B cell (primary cell): ENCODE results near the gene PRDM10. TPM values are rescaled to one million over a fixed set of nuclear protein-coding genes. Genes with fewer than 3 reads are reported as not detected.

Source experiments
- ATAC-seq: fragments of 200-7000 bp; cut with Tn5 transposase; one replicate; pipeline ENCODE4 v1.10.0; 2021; ENCODE audit warnings: low read depth, mild to moderate bottlenecking, moderate number of reproducible peaks, moderate library complexity
- CTCF ChIA-PET: fragments of 350-600 bp; sonication (Branson Sonifier 250); formaldehyde crosslinking; loops from one replicate; lab custom pipeline; 2021; ENCODE audit warnings: antibody characterized with exemption, inconsistent platforms; lab: Charles Lee
- POLR2A ChIA-PET: fragments of 350-600 bp; sonication (Branson Sonifier 250); formaldehyde crosslinking; loops from one replicate; lab custom pipeline; 2021; ENCODE audit warnings: antibody characterized with exemption; lab: Charles Lee
- DNase-seq: peaks from one replicate; pipeline ENCODE4 v3.0.0; 2013
- H2AFZ ChIP-seq: 2 replicates; pipeline ENCODE4 v1.6.1; 2012; ENCODE audit warnings: mild to moderate bottlenecking, low read depth, low read length; ENCODE audit not compliant: insufficient read depth, poor library complexity, severe bottlenecking
- H3K27ac ChIP-seq, 2 donors: 1 replicate in 1 of 2; 2 replicates in 1 of 2; pipeline ENCODE4 v1.5.1; 2012 to 2013; ENCODE audit warnings: low read length in 2 of 2, mild to moderate bottlenecking in 2 of 2, moderate library complexity in 1 of 2
- H3K27me3 ChIP-seq, 4 experiments: fragments of 200-600 bp in 1 of 4; sonication (generic) in 1 of 4; replicated peaks in 1 of 4; 1 replicate in 2 of 4; 2 replicates in 2 of 4; pipeline versions ENCODE4 v1.6.1 to v1.7.0; 2013 to 2016; ENCODE audit warnings: low read length in 3 of 4, mild to moderate bottlenecking in 2 of 4, mixed read lengths in 1 of 4, moderate library complexity in 1 of 4; ENCODE audit not compliant: insufficient read depth in 4 of 4, control insufficient read depth in 3 of 4; ENCODE audit errors: control extremely low read depth in 1 of 4
- H3K36me3 ChIP-seq, 2 experiments: replicated peaks in 1 of 2; 1 replicate in 1 of 2; 2 replicates in 1 of 2; pipeline versions ENCODE4 v1.6.1 to v1.7.1; 2013; ENCODE audit warnings: low read length in 1 of 2; ENCODE audit not compliant: insufficient read depth in 2 of 2, control insufficient read depth in 1 of 2; ENCODE audit errors: control extremely low read depth in 1 of 2, extremely low read depth in 1 of 2
- H3K4me1 ChIP-seq, 2 donors: fragments of 200-600 bp in 1 of 2; sonication (generic) in 1 of 2; 1 replicate in 1 of 2; 2 replicates in 1 of 2; pipeline versions ENCODE4 v1.5.1 to v1.6.1; 2013 to 2017; ENCODE audit warnings: low read length in 2 of 2; ENCODE audit not compliant: control insufficient read depth in 2 of 2, insufficient read depth in 2 of 2
- H3K4me2 ChIP-seq: replicated peaks from 2 replicates; pipeline ENCODE3; 2012; ENCODE audit warnings: mild to moderate bottlenecking, low read depth, low read length; ENCODE audit not compliant: poor library complexity, severe bottlenecking
- H3K4me3 ChIP-seq, 5 experiments: fragments of 200-600 bp in 1 of 5; sonication (generic) in 1 of 5; 1 replicate in 3 of 5; 2 replicates in 2 of 5; pipeline versions ENCODE4 v1.5.1 to v1.7.0; 2011 to 2016; ENCODE audit warnings: low read length in 4 of 5, mild to moderate bottlenecking in 4 of 5, low read depth in 2 of 5, control low read depth in 1 of 5, moderate library complexity in 1 of 5; ENCODE audit not compliant: insufficient read depth in 1 of 5; ENCODE audit errors: control extremely low read depth in 1 of 5, extremely low read depth in 1 of 5
- H3K79me2 ChIP-seq: fragments of 200-600 bp; sonication (generic); one replicate; pipeline ENCODE4 v1.6.0; 2016; ENCODE audit warnings: low read length; ENCODE audit not compliant: control insufficient read depth, insufficient read depth
- H3K9ac ChIP-seq: fragments of 200-600 bp; sonication (generic); 2 replicates; pipeline ENCODE4 v1.6.1; 2017; ENCODE audit warnings: mild to moderate bottlenecking, low read length, moderate library complexity
- H3K9me3 ChIP-seq, 3 donors: one replicate each; pipeline versions ENCODE4 v1.6.1 to v1.7.1; 2013; ENCODE audit warnings: low read length in 2 of 3; ENCODE audit not compliant: control insufficient read depth in 2 of 3, insufficient read depth in 1 of 3; ENCODE audit errors: control extremely low read depth in 1 of 3
- H4K20me1 ChIP-seq: 2 replicates; pipeline ENCODE4 v1.6.0; 2012; ENCODE audit warnings: mild to moderate bottlenecking, low read length; ENCODE audit not compliant: insufficient read depth, control insufficient read depth, poor library complexity, severe bottlenecking
- H3K27ac Mint-ChIP-seq: one replicate; pipeline ENCODE4 v1.8.0; 2021; ENCODE audit warnings: mixed read lengths
- H3K27me3 Mint-ChIP-seq: one replicate; pipeline ENCODE4 v1.8.0; 2021; ENCODE audit warnings: mixed read lengths
- H3K4me1 Mint-ChIP-seq: one replicate; pipeline ENCODE4 v1.8.0; 2021; ENCODE audit warnings: mixed read lengths
- H3K4me3 Mint-ChIP-seq: one replicate; pipeline ENCODE4 v1.8.0; 2021; ENCODE audit warnings: mixed read lengths
- H3K9me3 Mint-ChIP-seq: one replicate; pipeline ENCODE4 v1.8.0; 2022; ENCODE audit warnings: mixed read lengths; ENCODE audit not compliant: insufficient read depth
- CTCF ChIP-seq: fragments of 200-600 bp; IDR thresholded peaks from one replicate; pipeline ENCODE4 v1.8.0; 2022; ENCODE audit warnings: antibody characterized with exemption, mild to moderate bottlenecking
- EZH2 ChIP-seq: IDR thresholded peaks from 2 replicates; pipeline ENCODE4 v1.6.1; 2012; ENCODE audit warnings: borderline replicate concordance, low read depth, mild to moderate bottlenecking, moderate library complexity, low read length; ENCODE audit not compliant: insufficient read depth, poor library complexity, severe bottlenecking
- WGBS: methylation state at CpG from one replicate; pipeline ENCODE4 v1.1.5; 2013; ENCODE audit warnings: missing lambda C conversion rate; ENCODE audit not compliant: insufficient coverage; 5-methylcytosine and 5-hydroxymethylcytosine counted together
- intact Hi-C: fragments of 100-400 bp; cut with micrococcal nuclease; formaldehyde crosslinking; loops from one replicate; pipeline ENCODE4 v1.10.0; 2022
- polyA plus RNA-seq: library from polyadenylated mRNA; depleted of rRNA; stranded (reverse); fragments of >200 nt; gene quantifications from 2 replicates; pipeline ENCODE4 v1.2.3, GENCODE V29; 2012
- total RNA-seq, 2 donors: library from RNA; stranded (reverse); fragments of 120-200 nt in 1 of 2; gene quantifications; 1 replicate in 1 of 2; 2 replicates in 1 of 2; pipeline versions ENCODE4 v1.2.3 to v1.2.4, GENCODE V29; 2013 to 2022

The PRDM10 gene
- total and polyA plus RNA-seq, 2 donors (not counting 1 experiment from before 2014, with no cell fraction given) = 4.5 to 17.5 TPM

GRCh38 chr11:129894278-129895125 lies 108.1 kb downstream of the PRDM10 start:
- peak overlapping the region; percentile 71 for H3K9ac ChIP-seq
- DNase-seq (no peak), ATAC-seq (no peak)
- intact Hi-C loops = loop anchor here (1.0 kb wide), 4 partner anchors 29 to 421 kb away; partner anchors contain the start of genes APLP2 and PRDM10
- H3K79me2 ChIP-seq = peaks cover 28% of the 10 kb centered on the region
- Mint-ChIP-seq H3K4me3 (peak overlapping the region; percentile 92), H3K27me3 (no peaks in the 10 kb centered on the region), H3K4me1 (peaks cover 22% of the 10 kb centered on the region), H3K27ac (peak overlapping the region; percentile 82), H3K9me3 (no peaks in the 10 kb centered on the region)
- POLR2A ChIA-PET = interaction anchor here (0.9 kb wide), 1 partner anchor 9 kb away, joined by 3 read pairs; no protein-coding TSS in a partner anchor
- TF ChIP-seq EZH2 (no peak), CTCF (no peak)
- WGBS = 14% methylated on average over 9 of the region's 13 CpGs
- H3K27me3 ChIP-seq = no peaks in the 10 kb centered on the region
- no peaks in the 10 kb centered on the region for H3K9me3 ChIP-seq
- H4K20me1 ChIP-seq = no peaks in the 10 kb centered on the region
- CTCF ChIA-PET = interaction anchor here (0.6 to 3.0 kb wide), 2 partner anchors 27 to 238 kb away, joined by 3 to 16 read pairs; no protein-coding TSS in a partner anchor
- H3K36me3 ChIP-seq = peaks cover 2 to 23% of the 10 kb centered on the region in 2 experiments
- H2AFZ ChIP-seq = peak overlapping the region; percentile 88
- peak overlapping the region; percentile 35 to 53 for H3K27ac ChIP-seq
- peak overlapping the region; percentile 71 to 92 (median 79) for H3K4me3 ChIP-seq
- peak overlapping the region; percentile 76 for H3K4me2 ChIP-seq
- H3K4me1 ChIP-seq = peaks cover 10 to 14% of the 10 kb centered on the region in 2 donors

- no peak for DNase-seq
- no peak overlapping the region for H3K27ac ChIP-seq
- no peak overlapping the region for H3K27ac Mint-ChIP-seq
Observed at GRCh38 chr11:129888451-129888850, 114.2 kb downstream of the PRDM10 start.

More at GRCh38 chr11:129888451-129888850, 114.2 kb downstream of the PRDM10 start:
- POLR2A ChIA-PET = no interaction called here
- H3K4me3 ChIP-seq = no peak overlapping the region
- H3K4me3 Mint-ChIP-seq = no peak overlapping the region
- TF ChIP-seq EZH2 = no peak
- no peak for TF ChIP-seq CTCF
- H3K4me2 ChIP-seq = no peak overlapping the region
- 72% methylated on average over 2 of the region's 5 CpGs for WGBS
- no peaks in the 10 kb centered on the region for H3K4me1 ChIP-seq
- no peak overlapping the region for H2AFZ ChIP-seq
- H3K36me3 ChIP-seq = peaks cover 11 to 76% of the 10 kb centered on the region in 2 experiments
- H3K27me3 Mint-ChIP-seq = no peaks in the 10 kb centered on the region
- ATAC-seq = no peak
- no peaks in the 10 kb centered on the region for H3K9me3 Mint-ChIP-seq
- intact Hi-C loops = no loop called here
- CTCF ChIA-PET = no interaction called here
- peaks cover 9% of the 10 kb centered on the region for H3K79me2 ChIP-seq
- H3K9ac ChIP-seq = no peak overlapping the region
- H3K9me3 ChIP-seq = no peaks in the 10 kb centered on the region
- no peaks in the 10 kb centered on the region for H4K20me1 ChIP-seq
- H3K4me1 Mint-ChIP-seq = peaks cover 5% of the 10 kb centered on the region
- no peaks in the 10 kb centered on the region for H3K27me3 ChIP-seq
